ENCODE results near the gene CEP43. TPM values are rescaled to one million over a fixed set of nuclear protein-coding genes. Genes with fewer than 3 reads are reported as not detected.

CEP43 gene
- total RNA-seq, 1 donor from 2014 or later = 9.1 TPM

- no peak for TF ChIP-seq POLR2A (IDR thresholded peaks at IDR 0.05)
- TF ChIP-seq CTCF (IDR thresholded peaks at IDR 0.05) = no peak
- TF ChIP-seq POLR2AphosphoS5 (IDR thresholded peaks at IDR 0.05; ENCODE audit: insufficient read depth in 1 of 2, low read depth in 1 of 2) = no peak
- Histone ChIP-seq H3K4me3 (no peak overlapping the region), H3K27me3 (no peaks in the 10 kb centered on the region), H3K36me3 (peaks cover 0 to 10% of the 10 kb centered on the region in 2 donors), H3K9me3 (no peaks in the 10 kb centered on the region), H3K27ac (no peak overlapping the region), H3K4me1 (no peaks in the 10 kb centered on the region)
- no peak for DNase-seq (ENCODE audit: extremely low spot score in 2 of 2)
- intact Hi-C loops (cut with DNase I) = no loop called here
These were observed 13.9 kb downstream of the CEP43 start for GRCh38 chr6:167013067-167013466.

- DNase-seq (ENCODE audit: extremely low spot score in 2 of 2) = no peak
- Histone ChIP-seq H3K27me3 (no peaks in the 10 kb centered on the region), H3K36me3 (peaks cover 0 to 10% of the 10 kb centered on the region in 2 donors), H3K27ac (no peak overlapping the region), H3K4me3 (no peak overlapping the region), H3K9me3 (no peaks in the 10 kb centered on the region), H3K4me1 (no peaks in the 10 kb centered on the region)
- intact Hi-C loops (cut with DNase I) = no loop called here
- no peak for TF ChIP-seq CTCF (IDR thresholded peaks at IDR 0.05)
- no peak for TF ChIP-seq POLR2AphosphoS5 (IDR thresholded peaks at IDR 0.05; ENCODE audit: insufficient read depth in 1 of 2, low read depth in 1 of 2)
- no peak for TF ChIP-seq POLR2A (IDR thresholded peaks at IDR 0.05)
These were observed 14.7 kb downstream of the CEP43 start for GRCh38 chr6:167013946-167014345.

GRCh38 chr6:167015302-167015701, 16.1 kb downstream of the CEP43 start:
- TF ChIP-seq POLR2AphosphoS5 (IDR thresholded peaks at IDR 0.05; ENCODE audit: insufficient read depth in 1 of 2, low read depth in 1 of 2) = no peak
- no peak for TF ChIP-seq CTCF (IDR thresholded peaks at IDR 0.05)
- no peak for TF ChIP-seq POLR2A (IDR thresholded peaks at IDR 0.05)
- no peaks in the 10 kb centered on the region for H3K27me3 ChIP-seq
- no peak for DNase-seq (ENCODE audit: extremely low spot score in 2 of 2)
- peaks cover 0 to 10% of the 10 kb centered on the region in 2 donors for H3K36me3 ChIP-seq
- no peaks in the 10 kb centered on the region for H3K4me1 ChIP-seq
- no peak overlapping the region for H3K27ac ChIP-seq
- intact Hi-C loops (cut with DNase I) = no loop called here
- H3K4me3 ChIP-seq = no peak overlapping the region
- H3K9me3 ChIP-seq = no peaks in the 10 kb centered on the region

GRCh38 chr6:167020206-167020605, 21.0 kb downstream of the CEP43 start:
- peaks cover 0 to 25% of the 10 kb centered on the region in 2 donors for H3K36me3 ChIP-seq
- TF ChIP-seq POLR2AphosphoS5 (IDR thresholded peaks at IDR 0.05; ENCODE audit: insufficient read depth in 1 of 2, low read depth in 1 of 2) (no peak), POLR2A (IDR thresholded peaks at IDR 0.05) (no peak), CTCF (IDR thresholded peaks at IDR 0.05) (no peak)

DNA sequence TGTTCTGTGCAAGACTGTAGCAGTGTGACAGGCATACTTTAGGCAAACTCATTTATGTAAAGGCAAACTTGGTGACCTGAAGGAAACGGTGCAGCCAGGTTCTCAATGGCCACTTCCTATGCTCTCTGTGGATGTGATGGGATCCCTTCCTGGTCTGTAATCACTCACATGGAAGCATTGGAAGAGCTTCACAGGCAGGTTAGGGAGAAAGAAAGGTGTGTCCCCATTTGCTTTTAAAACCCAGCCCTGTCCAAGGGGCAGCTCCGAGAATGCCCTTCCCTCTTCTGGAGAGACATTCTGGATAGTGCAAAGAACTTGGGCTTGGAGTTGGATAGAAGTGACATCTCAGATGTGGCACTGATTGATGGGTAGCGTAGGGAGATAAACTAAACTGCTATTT, 28.1 kb downstream of the CEP43 start:
- Histone ChIP-seq H3K4me3 (no peak overlapping the region), H3K36me3 (peaks cover 0 to 61% of the 10 kb centered on the region in 2 donors), H3K27me3 (no peaks in the 10 kb centered on the region), H3K4me1 (no peaks in the 10 kb centered on the region), H3K9me3 (no peaks in the 10 kb centered on the region), H3K27ac (no peak overlapping the region)
- no peak for DNase-seq (ENCODE audit: extremely low spot score in 2 of 2)
- intact Hi-C loops (cut with DNase I) = no loop called here
- no peak for TF ChIP-seq POLR2A (IDR thresholded peaks at IDR 0.05)
- TF ChIP-seq POLR2AphosphoS5 (IDR thresholded peaks at IDR 0.05; ENCODE audit: insufficient read depth in 1 of 2, low read depth in 1 of 2) = no peak
- TF ChIP-seq CTCF (IDR thresholded peaks at IDR 0.05) = no peak

More at GRCh38 chr6:167020206-167020605, 21.0 kb downstream of the CEP43 start:
- no peaks in the 10 kb centered on the region for H3K4me1 ChIP-seq
- DNase-seq (ENCODE audit: extremely low spot score in 2 of 2) = no peak
- H3K27ac ChIP-seq = no peak overlapping the region
- no peaks in the 10 kb centered on the region for H3K27me3 ChIP-seq
- intact Hi-C loops (cut with DNase I) = no loop called here
- H3K9me3 ChIP-seq = no peaks in the 10 kb centered on the region
- no peak overlapping the region for H3K4me3 ChIP-seq

Data from vagina (tissue), 2 donors.